H9 (cell line): ENCODE results near the gene CACNA2D3. TPM values are rescaled to one million over a fixed set of nuclear protein-coding genes. Genes with fewer than 3 reads are reported as not detected.

Source experiments
- DNase-seq: peaks from one replicate; pipeline ENCODE4 v3.0.0-alpha.2; 2017
- H2AFZ ChIP-seq: one replicate; pipeline ENCODE4 v1.6.1; 2013; ENCODE audit warnings: mild to moderate bottlenecking, low read length, control low read depth, moderate library complexity
- H2AK5ac ChIP-seq: 2 replicates; pipeline ENCODE4 v1.6.1; 2013; ENCODE audit warnings: low read length, control low read depth, mixed read lengths; ENCODE audit not compliant: insufficient read length
- H2BK120ac ChIP-seq: one replicate; pipeline ENCODE4 v1.6.1; 2013; ENCODE audit warnings: low read depth, mild to moderate bottlenecking, low read length, control low read depth, inconsistent platforms; ENCODE audit not compliant: poor library complexity, severe bottlenecking
- H2BK12ac ChIP-seq: 2 replicates; pipeline ENCODE4 v1.6.1; 2013; ENCODE audit warnings: low read length, control low read depth, mixed read lengths, low read depth; ENCODE audit not compliant: insufficient read length
- H2BK15ac ChIP-seq: 2 replicates; pipeline ENCODE4 v1.6.1; 2013; ENCODE audit warnings: low read depth, low read length, control low read depth
- H2BK20ac ChIP-seq: one replicate; pipeline ENCODE4 v1.6.1; 2013; ENCODE audit warnings: low read depth, mild to moderate bottlenecking, low read length, control low read depth, inconsistent platforms; ENCODE audit not compliant: poor library complexity, severe bottlenecking
- H2BK5ac ChIP-seq: 2 replicates; pipeline ENCODE4 v1.6.1; 2013; ENCODE audit warnings: low read length, control low read depth, mixed read lengths; ENCODE audit not compliant: insufficient read length
- H3K14ac ChIP-seq: 2 replicates; pipeline ENCODE4 v1.6.1; 2013; ENCODE audit warnings: low read length, control low read depth; ENCODE audit not compliant: insufficient read depth
- H3K18ac ChIP-seq: 2 replicates; pipeline ENCODE4 v1.6.1; 2013; ENCODE audit warnings: low read depth, mild to moderate bottlenecking, mixed read lengths, low read length, control low read depth; ENCODE audit not compliant: insufficient read length
- H3K23ac ChIP-seq: 2 replicates; pipeline ENCODE4 v1.6.1; 2013; ENCODE audit warnings: low read length, control low read depth, mixed read lengths, low read depth; ENCODE audit not compliant: insufficient read length
- H3K23me2 ChIP-seq: 2 replicates; pipeline ENCODE4 v1.6.1; 2013; ENCODE audit warnings: low read depth, mild to moderate bottlenecking, mixed read lengths, low read length, control low read depth; ENCODE audit not compliant: insufficient read length, poor library complexity, severe bottlenecking
- H3K27ac ChIP-seq: 2 replicates; pipeline ENCODE4 v1.5.1; 2013; ENCODE audit warnings: low read length, control low read depth, mixed read lengths, low read depth; ENCODE audit not compliant: insufficient read length
- H3K27me3 ChIP-seq: 2 replicates; pipeline ENCODE4 v1.6.1; 2013; ENCODE audit warnings: low read length, control low read depth, inconsistent platforms; ENCODE audit not compliant: insufficient read depth
- H3K4ac ChIP-seq: 2 replicates; pipeline ENCODE4 v1.6.1; 2013; ENCODE audit warnings: low read depth, mild to moderate bottlenecking, control low read depth, inconsistent platforms, low read length, moderate library complexity
- H3K4me1 ChIP-seq: 2 replicates; pipeline ENCODE4 v1.6.1; 2013; ENCODE audit warnings: low read length, control low read depth, inconsistent platforms; ENCODE audit not compliant: insufficient read depth
- H3K4me2 ChIP-seq: 2 replicates; pipeline ENCODE4 v1.6.1; 2013; ENCODE audit warnings: low read length, control low read depth, mixed read lengths; ENCODE audit not compliant: insufficient read length, insufficient read depth
- H3K56ac ChIP-seq: 2 replicates; pipeline ENCODE4 v1.6.1; 2013; ENCODE audit warnings: low read depth, mild to moderate bottlenecking, mixed read lengths, low read length, control low read depth; ENCODE audit not compliant: insufficient read length
- H3K79me1 ChIP-seq: 2 replicates; pipeline ENCODE4 v1.6.1; 2013; ENCODE audit warnings: low read depth, mild to moderate bottlenecking, moderate library complexity, low read length, control low read depth, inconsistent platforms; ENCODE audit not compliant: insufficient read depth, poor library complexity, severe bottlenecking
- H3K79me2 ChIP-seq: 2 replicates; pipeline ENCODE4 v1.6.1; 2013; ENCODE audit warnings: low read length, control low read depth, inconsistent platforms; ENCODE audit not compliant: insufficient read depth
- H3K9ac ChIP-seq: 2 replicates; pipeline ENCODE4 v1.6.1; 2013; ENCODE audit warnings: low read length, control low read depth, mixed read lengths; ENCODE audit not compliant: insufficient read length; ENCODE audit errors: extremely low read depth
- H3K9me3 ChIP-seq: one replicate; pipeline ENCODE4 v1.6.1; 2013; ENCODE audit warnings: low read depth, low read length, inconsistent platforms; ENCODE audit not compliant: control insufficient read depth
- H3T11ph ChIP-seq: one replicate; pipeline ENCODE4 v1.6.1; 2013; ENCODE audit warnings: mild to moderate bottlenecking, low read length, control low read depth, inconsistent platforms
- H4K20me1 ChIP-seq: one replicate; pipeline ENCODE4 v1.6.1; 2013; ENCODE audit not compliant: control insufficient read depth, insufficient read length, insufficient read depth
- H4K5ac ChIP-seq: 2 replicates; pipeline ENCODE4 v1.6.1; 2013; ENCODE audit warnings: low read depth, mild to moderate bottlenecking, mixed read lengths, low read length, control low read depth; ENCODE audit not compliant: insufficient read length
- H4K8ac ChIP-seq: replicated peaks from 2 replicates; pipeline ENCODE4 v1.6.1; 2013; ENCODE audit warnings: low read length, control low read depth, mixed read lengths, low read depth; ENCODE audit not compliant: insufficient read length
- H4K91ac ChIP-seq: 2 replicates; pipeline ENCODE4 v1.6.1; 2013; ENCODE audit warnings: low read depth, mild to moderate bottlenecking, moderate library complexity, mixed read lengths, low read length, control low read depth; ENCODE audit not compliant: insufficient read length
- H3K27ac Mint-ChIP-seq, 3 experiments: 2 replicates in 2 of 3; 3 replicates in 1 of 3; pipeline ENCODE4 v1.8.0; 2020 to 2021; ENCODE audit warnings: mixed read lengths in 3 of 3, mild to moderate bottlenecking in 1 of 3, moderate library complexity in 1 of 3
- H3K27me3 Mint-ChIP-seq: 2 replicates; pipeline ENCODE4 v1.8.0; 2021; ENCODE audit warnings: low read depth, mild to moderate bottlenecking, moderate library complexity, mixed read lengths
- H3K36me3 Mint-ChIP-seq, 3 experiments: 2 replicates in 2 of 3; 3 replicates in 1 of 3; pipeline ENCODE4 v1.8.0; 2020 to 2021; ENCODE audit warnings: low read depth in 3 of 3, mixed read lengths in 3 of 3; ENCODE audit not compliant: insufficient read depth in 1 of 3
- H3K4me1 Mint-ChIP-seq, 2 experiments: 2 replicates each; pipeline ENCODE4 v1.8.0; 2020; ENCODE audit warnings: mixed read lengths in 2 of 2
- H3K4me3 Mint-ChIP-seq, 2 experiments: 2 replicates in 1 of 2; 3 replicates in 1 of 2; pipeline ENCODE4 v1.8.0; 2020 to 2021; ENCODE audit warnings: mild to moderate bottlenecking in 2 of 2, mixed read lengths in 2 of 2, moderate library complexity in 1 of 2
- H3K9me3 Mint-ChIP-seq, 2 experiments: 2 replicates in 1 of 2; 3 replicates in 1 of 2; pipeline ENCODE4 v1.8.0; 2020; ENCODE audit warnings: mild to moderate bottlenecking in 2 of 2, mixed read lengths in 2 of 2, moderate library complexity in 1 of 2
- CTCF ChIP-seq: fragments of 200-600 bp; sonication (generic); conservative IDR thresholded peaks from 3 replicates; pipeline ENCODE4 v1.8.0; 2021; ENCODE audit warnings: antibody characterized with exemption, mild to moderate bottlenecking
- WGBS: extraction: QIAGEN DNeasy Blood & Tissue Kit; methylation state at CpG from one replicate; pipeline ENCODE4 v1.1.7; 2013; ENCODE audit warnings: missing lambda C conversion rate, low lambda C conversion rate, mixed read lengths; ENCODE audit not compliant: insufficient read length; ENCODE audit errors: extremely low coverage; 5-methylcytosine and 5-hydroxymethylcytosine counted together
- total RNA-seq: library from RNA; stranded (reverse); gene quantifications from 2 replicates; pipeline ENCODE4 v1.2.1, GENCODE V29; 2021

Gene CACNA2D3
- total RNA-seq, 1 experiment from 2014 or later, result 3.2 TPM

GRCh38 chr3:54906763-54907162 is 784.4 kb downstream of the CACNA2D3 start:
- no peaks in the 10 kb centered on the region for H3K27me3 Mint-ChIP-seq
- Histone ChIP-seq H4K8ac (no peak overlapping the region), H3K27me3 (no peaks in the 10 kb centered on the region), H3K23ac (no peak overlapping the region), H2AFZ (no peak overlapping the region), H2BK5ac (no peak overlapping the region), H3T11ph (no peak overlapping the region), H2AK5ac (no peak overlapping the region), H3K4ac (no peak overlapping the region), H3K79me2 (no peaks in the 10 kb centered on the region), H3K27ac (no peak overlapping the region), H3K14ac (no peak overlapping the region), H2BK12ac (no peak overlapping the region), H3K9ac (no peak overlapping the region), H2BK120ac (no peak overlapping the region), H4K91ac (no peak overlapping the region), H3K4me1 (no peaks in the 10 kb centered on the region), H4K20me1 (no peaks in the 10 kb centered on the region), H3K23me2 (no peaks in the 10 kb centered on the region), H4K5ac (no peak overlapping the region), H3K79me1 (no peaks in the 10 kb centered on the region), H2BK15ac (no peak overlapping the region), H2BK20ac (no peak overlapping the region), H3K56ac (no peak overlapping the region), H3K9me3 (peaks cover 4% of the 10 kb centered on the region), H3K18ac (no peak overlapping the region), H3K4me2 (no peak overlapping the region)
- no peak for DNase-seq
- peaks cover 2 to 13% (median 5%) of the 10 kb centered on the region in 3 experiments; a peak in 5 of 7 replicates for H3K36me3 Mint-ChIP-seq
- no peak for TF ChIP-seq CTCF
- WGBS, result no CpG with 5 or more reads among the region's 2 CpGs
- no peaks in the 10 kb centered on the region for H3K4me1 Mint-ChIP-seq
- H3K9me3 Mint-ChIP-seq, result peaks cover 0 to 4% of the 10 kb centered on the region in 2 experiments; a peak in 3 of 5 replicates
- no peak overlapping the region for H3K27ac Mint-ChIP-seq
- H3K4me3 Mint-ChIP-seq, result no peak overlapping the region
